ENCODE measurements around the gene SLC25A18. TPM values are rescaled to one million over a fixed set of nuclear protein-coding genes. Genes with fewer than 3 reads are reported as not detected.

Gene SLC25A18
- total RNA-seq, 2 donors from 2014 or later, result 6.9 to 14.3 TPM

- H3K4me3 Mint-ChIP-seq, result no peak overlapping the region
- WGBS, 2 experiments (ENCODE audit: insufficient coverage in 1 of 2, insufficient read length in 1 of 2), result 92 to 97% methylated on average over 9 to 10 of the region's 10 CpGs
- no peak for DNase-seq
- no peaks in the 10 kb centered on the region for H3K27me3 Mint-ChIP-seq (ENCODE audit: insufficient read depth)
- peaks cover 80% of the 10 kb centered on the region for H3K36me3 Mint-ChIP-seq (ENCODE audit: low read depth)
- Histone ChIP-seq H3K4me1 (ENCODE audit: control insufficient read depth, insufficient read depth, low read length) (no peaks in the 10 kb centered on the region), H3K9ac (ENCODE audit: extremely low read depth, low read length, poor library complexity, severe bottlenecking) (no peak overlapping the region), H3K27me3 (ENCODE audit: control insufficient read depth, insufficient read depth, low read length, poor library complexity, severe bottlenecking) (no peaks in the 10 kb centered on the region), H3K27ac (ENCODE audit: low read depth, low read length) (no peak overlapping the region), H3K36me3 (ENCODE audit: control insufficient read depth, insufficient read depth, low read length) (peaks cover 85% of the 10 kb centered on the region), H3K9me3 (ENCODE audit: control insufficient read depth, low read length) (no peaks in the 10 kb centered on the region), H3K4me3 (ENCODE audit: low read length) (no peak overlapping the region)
- H3K27ac Mint-ChIP-seq, result no peak overlapping the region
- H3K9me3 Mint-ChIP-seq, result no peaks in the 10 kb centered on the region
- H3K4me1 Mint-ChIP-seq, result no peaks in the 10 kb centered on the region
- TF ChIP-seq, protein P1, sequence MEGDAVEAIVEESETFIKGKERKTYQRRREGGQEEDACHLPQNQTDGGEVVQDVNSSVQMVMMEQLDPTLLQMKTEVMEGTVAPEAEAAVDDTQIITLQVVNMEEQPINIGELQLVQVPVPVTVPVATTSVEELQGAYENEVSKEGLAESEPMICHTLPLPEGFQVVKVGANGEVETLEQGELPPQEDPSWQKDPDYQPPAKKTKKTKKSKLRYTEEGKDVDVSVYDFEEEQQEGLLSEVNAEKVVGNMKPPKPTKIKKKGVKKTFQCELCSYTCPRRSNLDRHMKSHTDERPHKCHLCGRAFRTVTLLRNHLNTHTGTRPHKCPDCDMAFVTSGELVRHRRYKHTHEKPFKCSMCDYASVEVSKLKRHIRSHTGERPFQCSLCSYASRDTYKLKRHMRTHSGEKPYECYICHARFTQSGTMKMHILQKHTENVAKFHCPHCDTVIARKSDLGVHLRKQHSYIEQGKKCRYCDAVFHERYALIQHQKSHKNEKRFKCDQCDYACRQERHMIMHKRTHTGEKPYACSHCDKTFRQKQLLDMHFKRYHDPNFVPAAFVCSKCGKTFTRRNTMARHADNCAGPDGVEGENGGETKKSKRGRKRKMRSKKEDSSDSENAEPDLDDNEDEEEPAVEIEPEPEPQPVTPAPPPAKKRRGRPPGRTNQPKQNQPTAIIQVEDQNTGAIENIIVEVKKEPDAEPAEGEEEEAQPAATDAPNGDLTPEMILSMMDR (conservative IDR thresholded peaks at IDR 0.05), result no peak
Measured at GRCh38 chr22:17549183-17549582, 14.1 kb upstream of the SLC25A18 start.

DNA sequence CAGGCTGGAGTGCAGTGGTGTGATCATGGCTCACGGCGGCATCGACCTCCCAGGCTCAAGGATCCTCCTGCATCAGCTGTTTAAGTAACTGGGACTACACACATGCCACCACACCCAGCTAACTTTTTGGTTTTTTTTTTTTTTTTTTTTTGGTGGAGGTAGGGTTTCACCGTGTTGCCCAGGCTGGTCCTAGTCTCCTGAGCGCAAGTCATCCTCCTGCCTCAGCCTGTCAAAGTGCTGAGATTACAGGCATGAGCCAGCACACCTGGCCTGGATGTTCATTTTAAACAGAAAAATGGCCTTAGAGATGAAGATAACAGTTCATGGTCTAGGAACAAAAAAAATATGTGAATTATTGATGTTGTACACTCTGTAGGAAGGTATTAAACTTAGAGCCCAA is 13.6 kb upstream of the SLC25A18 start:
- Histone ChIP-seq H3K4me1 (ENCODE audit: control insufficient read depth, insufficient read depth, low read length) (no peaks in the 10 kb centered on the region), H3K27ac (ENCODE audit: low read depth, low read length) (no peak overlapping the region), H3K9ac (ENCODE audit: extremely low read depth, low read length, poor library complexity, severe bottlenecking) (no peak overlapping the region), H3K36me3 (ENCODE audit: control insufficient read depth, insufficient read depth, low read length) (peaks cover 90% of the 10 kb centered on the region), H3K27me3 (ENCODE audit: control insufficient read depth, insufficient read depth, low read length, poor library complexity, severe bottlenecking) (no peaks in the 10 kb centered on the region), H3K4me3 (ENCODE audit: low read length) (no peak overlapping the region), H3K9me3 (ENCODE audit: control insufficient read depth, low read length) (no peaks in the 10 kb centered on the region)
- no peaks in the 10 kb centered on the region for H3K27me3 Mint-ChIP-seq (ENCODE audit: insufficient read depth)
- 93 to 98% methylated on average over 3 to 5 of the region's 5 CpGs for WGBS, 2 experiments (ENCODE audit: insufficient coverage in 1 of 2, insufficient read length in 1 of 2)
- peaks cover 84% of the 10 kb centered on the region for H3K36me3 Mint-ChIP-seq (ENCODE audit: low read depth)
- no peaks in the 10 kb centered on the region for H3K9me3 Mint-ChIP-seq
- H3K4me3 Mint-ChIP-seq, result no peak overlapping the region
- no peaks in the 10 kb centered on the region for H3K4me1 Mint-ChIP-seq
- TF ChIP-seq, protein P1 (conservative IDR thresholded peaks at IDR 0.05), result no peak
- H3K27ac Mint-ChIP-seq, result no peak overlapping the region
- no peak for DNase-seq

GRCh38 chr22:17552737-17553136 is 10.6 kb upstream of the SLC25A18 start:
- Mint-ChIP-seq H3K4me1 (no peaks in the 10 kb centered on the region), H3K27me3 (ENCODE audit: insufficient read depth) (no peaks in the 10 kb centered on the region), H3K9me3 (no peaks in the 10 kb centered on the region), H3K4me3 (no peak overlapping the region), H3K36me3 (ENCODE audit: low read depth) (peaks cover 83% of the 10 kb centered on the region), H3K27ac (no peak overlapping the region)
- no peak overlapping the region for H3K4me3 ChIP-seq (ENCODE audit: low read length)
- no peaks in the 10 kb centered on the region for H3K4me1 ChIP-seq (ENCODE audit: control insufficient read depth, insufficient read depth, low read length)
- TF ChIP-seq, protein P1 (conservative IDR thresholded peaks at IDR 0.05), result no peak
- peaks cover 91% of the 10 kb centered on the region for H3K36me3 ChIP-seq (ENCODE audit: control insufficient read depth, insufficient read depth, low read length)
- WGBS, 2 experiments (ENCODE audit: insufficient coverage in 1 of 2, insufficient read length in 1 of 2), result 95% methylated on average over 7 of the region's 7 CpGs
- no peak overlapping the region for H3K27ac ChIP-seq (ENCODE audit: low read depth, low read length)
- no peak overlapping the region for H3K9ac ChIP-seq (ENCODE audit: extremely low read depth, low read length, poor library complexity, severe bottlenecking)
- H3K27me3 ChIP-seq (ENCODE audit: control insufficient read depth, insufficient read depth, low read length, poor library complexity, severe bottlenecking), result no peaks in the 10 kb centered on the region
- no peak for DNase-seq
- no peaks in the 10 kb centered on the region for H3K9me3 ChIP-seq (ENCODE audit: control insufficient read depth, low read length)
